Upper lobe of left lung (tissue), 4 donors: ENCODE measurements around the gene AFF3.

Experiments used
- CTCF ChIP-seq, 6 experiments: fragments of 450-650 bp in 4 of 6; fragments of 200-600 bp in 2 of 6; sonication (generic) in 2 of 6; IDR thresholded peaks; one replicate each; pipeline ENCODE4 v1.5.1; 2016 to 2019; ENCODE audit warnings: antibody characterized with exemption in 6 of 6
- EP300 ChIP-seq, 4 donors: sonication (generic); formaldehyde crosslinking; IDR thresholded peaks; one replicate each; pipeline ENCODE4 v1.5.1; 2017; ENCODE audit warnings: antibody characterized with exemption in 4 of 4, control low read depth in 2 of 4

- no peak for TF ChIP-seq EP300 (IDR thresholded peaks at IDR 0.05)
- no peak for TF ChIP-seq CTCF (IDR thresholded peaks at IDR 0.05)
These were observed 172.0 kb downstream of the AFF3 start for GRCh38 chr2:99970292-99970868.
